Smooth muscle cell of the brain vasculature (primary cell): ENCODE results near the gene WDFY4.

Experiments
- DNase-seq: peaks from one replicate; pipeline ENCODE4 v3.0.0-alpha.2; 2012; ENCODE audit warnings: low read depth, low spot score

Gene WDFY4

DNA sequence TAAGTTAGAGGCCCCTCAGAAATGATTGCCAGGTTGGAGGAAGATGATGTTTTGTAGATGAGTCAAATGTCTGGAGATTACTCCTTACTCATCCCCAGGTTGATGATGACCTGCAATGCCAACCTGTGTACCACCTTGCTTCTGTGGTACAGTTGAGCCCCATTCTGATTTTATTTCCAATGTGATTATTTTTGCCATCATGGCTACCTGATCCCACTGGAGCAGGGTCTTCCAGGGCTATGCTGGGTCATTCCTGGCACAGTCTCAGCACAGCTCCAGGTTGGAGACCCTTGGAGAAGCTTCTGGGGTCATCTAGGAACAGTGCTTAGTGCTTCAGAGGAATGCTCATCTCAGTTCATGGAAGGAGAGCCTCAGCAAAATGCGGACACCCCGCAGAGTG is 220.6 kb downstream of the WDFY4 start:
- DNase-seq, result no peak

DNA sequence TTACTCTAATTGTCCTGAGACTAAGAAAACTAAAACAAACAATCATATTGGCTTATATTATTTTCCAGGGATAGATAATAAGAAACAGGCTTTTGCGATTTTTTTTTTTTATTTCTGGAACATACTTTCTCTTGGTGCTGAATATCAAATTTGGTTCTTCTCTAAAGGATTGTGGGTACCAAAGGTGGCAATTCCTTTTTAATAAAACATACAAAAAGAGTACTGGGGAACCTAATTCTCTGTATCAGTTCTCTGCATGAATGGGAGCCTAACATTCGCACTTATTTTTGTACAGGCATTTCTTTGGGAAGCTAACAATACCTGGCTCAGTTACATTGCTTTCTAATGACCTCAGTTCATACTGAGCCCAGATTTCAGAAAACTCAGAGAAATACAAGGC is 222.2 kb downstream of the WDFY4 start:
- DNase-seq, result no peak

DNA sequence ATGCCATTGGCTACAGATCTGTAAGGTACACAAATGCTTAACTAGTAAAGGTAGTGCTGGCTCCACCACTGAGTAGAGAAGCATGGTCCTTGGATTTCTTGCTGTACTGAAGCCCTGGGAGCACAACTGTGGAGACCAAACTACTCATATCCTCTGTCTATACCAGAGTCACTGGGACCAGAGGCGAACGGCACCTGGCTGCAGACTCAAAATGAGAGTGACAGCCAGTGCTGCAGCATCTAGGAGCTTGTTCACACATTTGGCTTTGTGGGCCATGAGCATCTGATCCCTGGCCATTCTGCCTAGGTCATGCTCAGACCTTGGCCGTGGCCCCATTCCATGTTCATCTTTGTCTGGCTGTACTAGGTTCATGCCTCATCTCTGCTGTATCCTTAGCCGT is 223.1 kb downstream of the WDFY4 start:
- no peak for DNase-seq

DNA sequence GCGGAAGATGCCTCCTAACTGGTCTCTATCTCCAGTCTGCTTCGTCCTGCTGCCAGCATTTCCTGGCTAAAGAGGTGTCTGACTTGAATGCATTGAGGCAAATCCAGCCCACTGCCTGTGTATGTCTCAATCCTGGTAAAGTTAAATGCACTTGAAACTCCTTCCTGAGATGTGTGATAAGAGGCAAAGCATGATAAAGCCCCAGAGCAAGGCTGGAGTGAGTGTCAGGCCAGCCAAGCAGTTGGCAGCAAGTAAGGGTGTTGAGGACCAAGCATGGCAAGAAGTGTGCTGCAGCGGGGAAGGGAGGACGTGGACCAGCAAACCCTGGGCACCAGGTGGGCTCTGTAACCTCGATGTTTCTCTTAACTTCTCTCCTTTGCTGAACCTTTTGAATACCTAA is 225.9 kb downstream of the WDFY4 start:
- no peak for DNase-seq

DNA sequence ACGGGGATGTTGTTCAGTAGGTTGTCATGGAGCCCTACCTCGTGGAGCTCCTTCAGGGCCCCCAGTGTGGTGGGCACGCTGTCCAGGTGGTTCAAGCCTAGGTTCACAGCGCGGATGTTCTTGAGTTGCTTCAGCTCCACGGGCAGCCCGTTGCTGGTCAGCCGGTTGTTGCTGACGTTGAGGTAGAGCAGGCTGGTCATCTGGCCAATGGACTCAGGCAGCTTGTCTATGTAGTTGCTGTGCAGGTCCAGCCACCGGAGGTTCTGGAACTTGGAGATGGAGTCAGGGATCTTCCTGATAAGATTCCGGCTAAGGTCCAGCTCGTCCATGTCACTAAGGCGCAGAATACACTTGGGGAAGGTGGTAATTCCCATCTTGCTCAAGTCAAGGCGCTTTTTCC is 229.0 kb downstream of the WDFY4 start:
- no peak for DNase-seq

GRCh38 chr10:48923748-48924147 is 239.1 kb downstream of the WDFY4 start:
- no peak for DNase-seq

DNA sequence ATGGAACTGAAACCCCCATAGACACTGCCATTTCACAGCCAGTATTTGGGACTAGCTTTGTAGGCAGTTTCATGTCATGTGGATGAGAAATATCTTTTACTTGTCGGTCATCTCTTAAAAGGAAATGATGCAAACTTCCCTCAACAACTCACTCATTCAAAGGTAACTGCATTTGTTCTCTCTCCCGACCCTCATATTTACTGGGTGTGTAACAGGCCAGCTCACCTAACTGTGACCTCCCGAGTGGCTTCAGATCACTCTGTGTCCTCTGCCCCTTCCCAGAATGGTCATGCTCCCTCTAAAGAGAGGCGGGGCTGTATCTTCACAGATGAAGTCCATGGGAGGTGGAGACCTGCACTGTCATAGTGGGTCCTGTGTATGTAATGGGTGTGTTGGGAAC is 240.3 kb downstream of the WDFY4 start:
- DNase-seq, result no peak

DNA sequence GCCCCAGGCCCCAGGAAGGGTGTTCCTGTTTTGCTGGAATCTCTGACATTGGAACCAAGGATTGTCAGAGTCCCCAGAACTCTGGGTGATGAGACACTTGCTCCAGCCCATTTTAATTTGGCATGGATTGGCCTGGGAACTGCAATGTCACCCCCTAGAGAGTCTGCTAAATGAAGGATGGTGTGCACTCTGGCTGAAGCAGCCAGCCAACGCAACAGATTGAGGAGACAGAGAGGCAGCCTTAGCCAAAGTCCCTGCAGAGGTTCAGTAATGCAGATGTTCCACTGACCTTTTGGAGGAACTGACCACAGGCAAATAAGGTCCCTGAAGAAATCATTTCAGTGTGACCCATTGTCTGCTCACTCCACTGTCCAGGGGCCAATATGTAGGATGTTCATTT is 241.6 kb downstream of the WDFY4 start:
- no peak for DNase-seq

DNA sequence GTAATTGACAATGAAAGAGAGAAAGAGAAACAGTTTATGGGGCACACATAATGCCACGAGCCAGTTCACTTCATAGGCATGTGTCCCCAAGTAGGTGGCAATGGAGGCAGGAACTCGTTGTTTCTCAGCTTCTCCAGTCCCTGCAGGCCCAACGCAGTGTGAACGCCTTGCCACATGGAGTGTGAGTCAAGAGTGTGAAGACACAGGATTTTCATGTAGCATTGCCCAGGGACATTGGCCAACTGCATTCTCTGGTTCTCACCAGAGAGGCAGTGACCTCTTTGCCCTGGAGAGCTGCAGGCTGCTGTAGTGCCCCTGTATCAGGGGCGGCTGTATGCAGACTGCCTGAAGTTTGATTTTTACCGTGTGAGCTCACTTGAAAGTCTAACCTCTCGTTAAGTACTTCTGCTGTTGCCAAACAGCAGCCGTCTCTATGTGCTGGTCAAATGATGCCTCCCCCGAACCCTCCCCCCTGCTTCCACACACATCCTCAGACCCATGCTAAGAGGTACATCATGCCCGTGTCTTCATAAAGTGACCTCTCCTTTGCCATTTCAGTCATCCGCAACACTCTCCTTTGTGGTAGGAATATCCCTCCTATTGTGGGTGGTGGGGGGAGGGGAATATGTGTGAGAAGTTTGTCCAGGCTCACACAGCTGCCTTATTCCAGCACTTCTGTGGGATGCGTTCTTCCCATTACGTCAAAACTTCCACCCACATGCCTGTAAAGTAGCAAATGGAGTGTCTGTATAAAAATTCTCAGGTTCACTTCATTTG is 242.3 kb downstream of the WDFY4 start:
- DNase-seq, result no peak

DNA sequence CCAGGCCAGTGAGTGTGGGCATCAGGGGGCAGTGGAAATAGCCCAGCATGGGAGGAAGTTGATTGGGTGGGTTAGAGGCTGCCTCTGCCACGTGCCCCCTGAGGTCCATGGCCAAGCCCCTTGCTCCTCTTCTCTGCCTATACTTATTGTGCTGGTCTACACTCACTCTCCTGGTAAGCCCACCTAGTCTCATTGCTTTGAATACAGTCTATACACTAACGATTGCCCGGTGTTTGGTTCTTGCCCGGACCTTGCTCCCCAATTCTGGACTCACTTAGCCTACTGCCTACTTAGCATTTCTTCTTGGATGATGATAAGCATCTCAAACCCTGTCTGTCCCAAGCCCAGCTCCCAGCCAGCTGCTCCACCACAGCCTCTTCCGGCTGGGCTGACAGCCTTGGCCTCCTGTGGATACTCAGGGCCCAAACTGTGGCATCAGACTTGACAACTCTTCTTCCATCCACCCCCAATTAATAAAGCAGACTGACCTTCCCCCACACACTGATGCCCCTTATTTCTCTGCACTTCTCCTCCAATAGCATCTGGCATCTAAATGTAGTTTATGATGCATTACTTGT is 244.8 kb downstream of the WDFY4 start:
- DNase-seq, result no peak

DNA sequence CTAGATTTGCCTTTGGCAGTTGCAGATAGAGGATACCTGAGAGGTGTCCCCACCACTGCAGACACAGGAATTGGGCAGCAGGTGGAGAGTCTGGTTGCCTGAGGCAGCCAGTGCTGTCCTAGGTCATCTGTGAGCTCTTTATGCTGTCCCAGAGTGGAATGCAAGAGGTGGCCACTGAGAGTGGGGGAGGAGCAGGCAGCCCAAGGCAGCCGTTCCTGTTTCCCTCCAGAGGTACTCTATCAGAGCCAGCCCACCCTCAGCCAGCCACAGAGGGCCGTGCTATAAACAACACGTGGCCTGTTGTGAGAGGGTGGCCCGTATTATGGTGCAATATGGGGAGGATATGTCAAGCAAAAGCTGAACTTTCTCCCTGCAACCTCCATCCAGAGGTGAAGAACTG is 246.5 kb downstream of the WDFY4 start:
- DNase-seq, result no peak

DNA sequence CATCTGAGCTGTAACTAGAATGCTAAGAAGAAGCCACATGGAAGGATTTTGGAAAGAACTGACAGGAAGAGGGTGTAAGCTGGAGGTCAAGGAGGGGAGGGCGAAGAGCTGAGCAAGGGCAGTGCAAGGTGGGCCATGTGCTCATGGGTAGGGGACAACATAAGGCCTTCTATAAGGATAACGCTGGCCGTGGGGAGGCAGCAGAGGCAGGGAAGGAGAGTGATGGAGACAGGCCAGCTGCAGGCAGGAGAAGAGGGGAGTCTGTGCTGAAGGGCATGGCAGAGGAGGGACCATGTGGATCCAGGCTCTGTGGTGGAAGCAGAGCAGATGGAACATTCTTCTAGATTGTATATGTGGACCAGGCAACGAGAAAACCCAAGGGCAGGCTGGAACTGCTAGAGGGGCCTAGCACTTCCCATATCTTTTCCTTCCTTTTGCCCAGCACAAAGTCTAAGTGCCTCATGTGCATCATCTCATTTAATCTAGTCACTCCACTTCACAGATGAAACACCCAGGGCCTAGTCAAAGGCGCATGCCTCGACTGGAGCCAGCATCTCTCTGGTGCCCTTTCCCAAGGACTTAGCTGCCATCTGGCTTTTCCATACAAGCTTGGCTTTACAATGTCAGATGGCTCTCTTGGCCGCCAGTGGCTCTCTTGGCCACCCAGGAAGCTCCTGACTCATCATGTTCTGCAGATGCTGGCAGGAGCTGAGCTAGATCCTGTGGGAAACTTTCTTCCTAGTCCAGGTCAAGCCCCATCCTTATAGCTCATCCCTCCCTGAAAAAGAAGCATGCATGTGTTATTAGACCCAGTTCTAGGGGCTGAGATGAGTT is 248.4 kb downstream of the WDFY4 start:
- no peak for DNase-seq

GRCh38 chr10:48934672-48935501 is 250.2 kb downstream of the WDFY4 start:
- no peak for DNase-seq

GRCh38 chr10:48935577-48935976 is 250.9 kb downstream of the WDFY4 start:
- no peak for DNase-seq

GRCh38 chr10:48937796-48938195 is 253.1 kb downstream of the WDFY4 start:
- DNase-seq, result no peak

DNA sequence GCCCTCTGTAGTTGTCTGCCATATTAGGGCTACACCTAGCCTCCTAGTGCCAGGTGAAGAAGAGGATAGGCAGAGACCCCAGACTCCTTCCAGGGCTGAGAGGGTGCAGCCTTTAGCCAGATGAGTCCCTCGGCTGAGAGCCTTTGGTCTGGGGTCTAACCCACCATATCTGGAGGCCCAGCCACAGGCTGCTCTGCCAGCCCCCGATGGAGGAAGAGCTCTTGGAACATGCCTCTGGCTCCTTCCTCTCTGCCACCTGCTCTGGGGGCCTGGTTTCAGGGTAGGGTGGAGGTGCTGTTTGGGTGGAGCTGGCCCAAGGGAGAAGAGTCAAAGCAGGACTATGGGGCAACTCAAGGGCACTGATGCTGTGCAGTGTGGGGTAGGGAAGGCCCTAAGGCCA is 253.6 kb downstream of the WDFY4 start:
- DNase-seq, result no peak

GRCh38 chr10:48938990-48939536 is 254.4 kb downstream of the WDFY4 start:
- no peak for DNase-seq

- no peak for DNase-seq
Measured at GRCh38 chr10:48939790-48940325, 255.2 kb downstream of the WDFY4 start, which contains the start of gene LRRC18. LRRC18 (minus strand) TSS chr10:48939840; CDS start chr10:48914155, 25,685 bp downstream.

- no peak for DNase-seq
Measured at GRCh38 chr10:48940372-48940771, 255.7 kb downstream of the WDFY4 start.

DNA sequence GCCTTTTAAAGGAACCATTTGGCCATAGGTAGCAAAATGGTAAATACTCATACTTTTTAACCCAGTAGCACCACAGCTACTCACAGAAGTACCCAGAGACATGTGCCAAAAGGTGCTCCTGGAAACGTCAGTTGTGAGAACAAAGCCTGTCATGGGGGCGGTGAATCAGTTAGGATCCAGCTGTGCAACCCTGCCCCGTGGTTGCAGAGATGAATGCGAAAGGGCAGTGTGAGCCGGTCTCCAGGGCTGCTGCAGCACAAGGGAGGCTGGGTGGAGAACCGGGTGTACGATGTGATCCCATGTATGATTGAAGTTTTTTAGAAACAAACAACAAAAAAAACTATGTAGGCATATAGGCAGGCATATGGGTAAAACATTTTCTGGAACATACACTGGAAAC is 256.3 kb downstream of the WDFY4 start:
- DNase-seq, result peak; percentile 61

- DNase-seq, result no peak
Measured at GRCh38 chr10:48941427-48942075, 256.9 kb downstream of the WDFY4 start.
